ACHN (cell line): Measurements from ENCODE around the gene SRGAP3.

Experiments
- DNase-seq: peaks from one replicate; pipeline ENCODE4 v3.0.0-alpha.2; 2015
- in situ Hi-C: cut with HindIII; loops from 2 replicates; pipeline ENCODE4 v1.10.0; 2017; ENCODE audit warnings: low sequenced_read_pairs, low pct_ligation_motif_present, low pct_unique_long_range_greater_than_20kb

The SRGAP3 gene

DNA sequence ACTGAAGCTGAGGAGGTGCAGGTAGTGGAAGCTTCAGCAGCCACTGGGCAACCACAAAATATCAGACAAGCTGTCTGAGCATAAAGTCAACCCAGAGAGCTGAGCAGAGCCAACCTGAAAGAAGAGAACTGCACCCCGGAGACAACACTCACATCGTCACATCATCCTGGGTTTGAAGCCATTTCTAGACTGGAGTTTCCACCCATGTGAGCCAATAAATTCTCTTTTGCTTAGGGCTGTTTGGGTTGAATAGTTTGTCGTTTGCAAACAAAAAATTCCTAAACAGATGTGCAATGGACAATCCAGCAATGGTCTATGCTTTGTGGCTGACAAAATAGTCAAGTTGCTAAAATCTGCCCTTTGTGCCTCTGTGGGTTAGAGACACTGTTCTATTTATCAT lies 270.9 kb downstream of the SRGAP3 start:
- in situ Hi-C loops, result no loop called here
- DNase-seq, result no peak

DNA sequence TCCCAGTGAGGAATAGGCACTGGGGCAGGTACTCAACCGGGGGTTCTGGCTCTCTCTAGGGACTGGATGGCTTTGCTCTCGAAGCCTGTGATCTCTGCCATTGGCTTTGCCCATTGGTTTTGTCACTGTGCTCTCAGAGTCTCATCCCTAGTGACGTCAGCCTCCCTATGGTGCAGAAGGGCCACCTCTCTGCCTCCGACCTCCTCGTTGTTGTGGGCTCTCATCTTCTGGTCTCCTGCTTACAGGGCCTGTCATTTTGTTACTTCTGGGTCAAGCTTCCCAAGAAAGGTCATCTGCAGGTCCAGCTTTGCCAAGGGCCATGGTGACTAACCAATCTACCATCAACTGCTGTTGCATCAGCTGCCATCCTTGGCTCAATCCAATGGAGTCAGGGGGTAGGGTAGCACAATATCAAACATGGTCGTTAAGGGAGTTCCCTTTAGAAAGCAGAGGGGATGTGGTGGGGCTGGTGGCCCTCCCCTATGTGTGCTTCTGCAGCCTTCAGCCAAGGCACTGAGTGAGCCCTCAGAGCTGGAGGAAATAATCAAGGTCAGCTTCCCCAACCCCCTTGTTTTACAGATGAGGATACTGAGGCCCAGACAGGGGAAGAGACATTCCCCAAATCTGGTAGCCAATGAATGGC lies 272.8 kb downstream of the SRGAP3 start:
- in situ Hi-C loops, result no loop called here
- DNase-seq, result no peak

DNA sequence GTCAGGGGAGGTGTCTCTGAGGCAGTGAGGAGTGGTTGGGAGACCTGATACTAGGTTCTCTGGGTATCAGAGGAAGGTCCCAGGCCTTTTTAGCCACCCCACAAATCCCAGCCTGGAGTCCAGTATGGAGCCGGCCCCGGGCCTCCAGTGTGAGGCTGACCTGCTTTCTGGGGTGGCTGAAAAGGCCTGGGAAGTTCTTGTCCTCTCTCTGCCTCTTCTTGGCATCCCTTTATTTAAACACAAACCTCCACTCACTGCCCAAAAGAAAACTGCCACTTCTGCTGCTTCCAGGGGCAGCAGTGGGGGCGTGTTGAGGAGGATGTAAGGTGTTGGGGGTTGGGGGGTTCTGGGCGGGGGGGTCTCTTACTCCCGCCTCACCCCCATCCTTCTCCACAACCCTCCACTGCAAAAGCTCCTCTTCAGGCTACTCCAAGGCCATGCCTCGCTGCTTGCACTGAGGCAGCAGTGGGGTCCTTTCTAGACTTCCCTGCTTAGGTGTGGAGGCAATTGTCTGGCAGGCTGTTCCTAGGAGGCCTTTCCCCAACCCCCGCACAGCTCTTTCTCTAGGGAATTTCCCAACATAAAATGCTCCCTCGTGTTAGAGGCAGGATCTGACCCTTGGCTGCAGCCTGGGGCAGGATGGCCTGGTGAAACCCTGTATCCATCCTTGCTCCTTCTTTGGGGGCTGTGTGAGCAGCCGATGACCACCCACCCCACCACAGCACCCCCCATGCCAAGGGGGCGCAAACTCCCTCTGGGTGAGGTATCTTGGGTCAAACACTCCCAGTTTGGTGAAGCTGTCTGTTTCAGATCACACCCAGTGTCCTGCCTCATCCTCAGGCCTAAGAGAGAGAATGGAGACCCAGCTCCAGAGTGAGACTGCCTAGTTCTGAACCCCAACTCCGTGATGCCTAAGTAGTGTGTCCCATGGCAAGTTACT lies 274.1 kb downstream of the SRGAP3 start:
- in situ Hi-C loops, result no loop called here
- DNase-seq, result no peak

DNA sequence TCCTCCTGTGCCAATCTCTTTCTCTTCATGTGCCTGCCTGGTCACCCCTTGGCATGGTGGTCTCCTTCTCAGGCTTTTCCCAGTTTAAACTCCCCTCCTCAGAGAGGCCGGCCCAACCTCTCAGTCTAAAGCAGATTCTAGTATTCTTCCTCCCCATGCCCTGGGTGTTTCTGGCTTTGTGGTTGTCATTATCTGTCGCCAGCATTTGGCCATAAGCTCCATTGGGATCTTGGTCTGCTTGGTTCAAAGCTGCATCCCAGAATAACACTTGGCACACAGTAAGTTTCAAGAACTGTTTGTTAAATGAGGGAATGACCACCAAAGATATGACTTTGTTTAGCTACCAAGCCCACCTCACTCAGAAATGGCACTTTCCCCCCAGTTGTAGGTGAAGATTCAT lies 275.0 kb downstream of the SRGAP3 start:
- in situ Hi-C loops, result no loop called here
- no peak for DNase-seq

DNA sequence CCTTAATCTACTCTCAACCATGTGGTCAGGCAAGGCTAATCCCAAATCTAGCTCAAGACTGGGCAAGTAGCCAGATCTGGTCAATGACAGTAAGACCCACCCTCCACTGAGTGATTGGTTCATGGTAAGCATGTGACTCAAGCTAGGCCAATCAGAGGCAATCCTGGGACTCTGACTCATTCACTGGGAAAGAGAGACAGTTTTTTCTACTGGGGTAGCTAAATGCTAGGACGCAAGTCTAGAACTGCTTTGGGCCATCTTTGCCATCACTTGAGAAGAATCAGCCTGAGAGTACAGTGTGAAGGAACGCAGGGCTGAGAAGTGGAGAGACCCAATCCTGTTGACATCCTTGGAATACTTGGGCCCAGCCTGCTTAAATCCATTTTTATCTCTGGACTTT lies 276.8 kb downstream of the SRGAP3 start:
- in situ Hi-C loops, result no loop called here
- DNase-seq, result no peak

DNA sequence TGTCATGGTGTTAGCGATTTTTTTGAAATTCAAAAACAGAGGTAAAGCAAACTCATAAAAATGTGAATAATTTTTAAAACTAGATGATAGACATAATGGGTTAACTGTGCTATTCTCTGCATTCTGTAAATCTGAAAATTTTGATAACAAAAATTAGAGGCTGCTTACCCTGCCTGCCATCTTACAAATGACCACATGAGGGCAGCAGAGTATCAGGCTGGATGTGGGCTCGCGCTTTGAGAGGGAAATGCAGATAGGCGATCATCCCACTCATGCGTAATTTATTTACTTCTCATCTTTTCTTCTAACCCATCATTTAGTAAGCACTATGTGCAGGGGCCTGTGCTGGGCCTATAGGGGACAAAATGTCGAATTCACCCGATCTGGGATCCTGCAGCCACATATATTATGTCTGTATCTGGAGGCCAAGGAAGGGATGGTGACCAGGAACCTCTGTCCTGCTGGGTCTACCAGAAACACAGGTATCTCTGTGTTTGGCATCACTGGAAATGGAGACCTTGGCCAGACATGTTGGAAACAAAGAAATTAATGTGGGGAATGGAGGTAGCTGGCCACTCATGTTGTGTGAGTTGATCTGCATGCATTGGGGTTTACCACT lies 278.4 kb downstream of the SRGAP3 start:
- in situ Hi-C loops, result no loop called here
- DNase-seq, result peak; percentile 49

DNA sequence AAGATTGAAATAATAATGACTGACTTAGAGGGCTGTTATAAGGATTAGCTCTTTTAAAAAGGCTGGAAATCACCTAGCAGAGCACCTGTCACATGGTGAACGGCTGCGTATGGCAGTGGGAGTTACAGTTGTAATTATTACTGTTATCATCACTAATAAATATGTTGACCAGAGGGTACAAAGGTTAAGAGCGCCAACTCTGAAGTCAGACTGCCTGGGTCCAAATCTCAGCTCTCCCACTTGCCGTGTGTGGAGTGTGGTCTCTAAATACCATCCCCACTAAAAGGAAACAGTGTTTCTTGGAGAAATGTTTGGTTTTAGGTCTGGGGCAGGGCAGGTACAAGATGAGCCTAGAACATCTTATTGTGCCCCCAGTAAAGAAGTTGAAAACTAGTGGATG lies 280.2 kb downstream of the SRGAP3 start:
- in situ Hi-C loops, result no loop called here
- DNase-seq, result no peak

DNA sequence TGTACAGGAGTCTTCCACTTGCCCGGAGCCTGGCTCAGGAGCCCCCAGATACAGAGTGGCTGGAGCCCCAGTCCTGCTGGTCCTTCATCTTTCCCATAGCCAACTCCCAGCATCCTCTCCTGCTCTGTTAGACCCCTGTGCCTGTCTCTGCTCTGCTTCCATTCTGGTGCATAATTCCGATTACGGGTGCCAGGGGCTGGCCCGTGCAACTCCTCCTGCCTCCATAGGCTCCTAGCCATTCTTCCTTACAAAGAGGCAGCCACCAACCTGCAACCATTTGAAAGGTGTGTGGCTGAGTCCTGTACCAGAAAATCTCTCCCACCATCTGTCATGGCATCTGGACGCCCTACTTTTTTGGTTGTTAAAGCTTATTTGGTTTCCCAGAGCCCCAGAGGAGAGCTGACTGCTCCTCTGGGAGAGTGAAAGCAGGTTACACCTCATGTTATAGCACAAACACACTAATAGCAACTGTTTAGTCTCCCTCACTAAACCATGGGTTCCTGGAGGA lies 281.0 kb downstream of the SRGAP3 start:
- no peak for DNase-seq
- in situ Hi-C loops, result no loop called here

DNA sequence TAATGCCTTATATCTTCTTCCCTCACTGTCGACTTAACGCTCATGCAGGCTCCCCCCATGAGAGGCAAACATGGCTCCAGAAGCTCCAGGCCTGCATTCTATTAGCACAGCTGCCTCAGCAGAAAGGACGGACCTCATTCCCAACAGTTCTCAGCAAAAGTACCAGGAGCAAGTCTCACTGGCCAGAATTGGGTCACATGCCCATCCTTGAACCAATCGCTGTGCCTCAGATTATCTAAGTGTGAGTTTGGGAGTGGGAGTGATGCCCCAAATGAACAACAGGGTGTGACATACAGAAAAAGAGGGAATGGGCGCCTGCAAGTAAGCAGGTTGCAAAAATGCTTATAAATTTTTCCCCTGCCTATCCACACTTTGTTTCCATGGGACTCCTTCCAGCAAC lies 281.9 kb downstream of the SRGAP3 start:
- in situ Hi-C loops, result no loop called here
- DNase-seq, result no peak

DNA sequence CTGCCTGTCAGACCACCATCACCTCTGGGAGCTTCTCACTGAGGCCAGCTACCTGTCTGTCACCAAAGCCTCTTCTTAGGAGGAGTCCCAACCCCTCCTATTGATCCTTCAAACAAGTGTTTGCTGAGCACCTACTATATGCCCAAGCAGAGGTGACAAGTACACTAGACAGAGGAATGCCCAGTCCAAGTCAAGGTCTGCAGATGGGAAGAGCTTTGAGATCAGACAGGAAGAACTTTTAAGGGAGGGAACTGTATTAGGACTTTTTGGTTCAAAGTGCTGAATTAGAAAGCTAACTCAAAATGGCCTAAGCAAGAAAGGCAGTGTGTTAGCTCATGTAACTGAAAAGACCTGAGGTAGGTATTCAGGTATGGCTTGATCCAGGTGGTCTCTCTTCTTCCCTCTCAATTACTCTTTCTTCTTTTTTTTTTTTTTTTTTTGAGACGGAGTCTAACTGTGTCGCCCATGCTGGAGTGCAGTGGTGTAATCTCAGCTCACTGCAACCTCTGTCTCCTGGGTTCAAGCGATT lies 282.6 kb downstream of the SRGAP3 start:
- in situ Hi-C loops, result no loop called here
- DNase-seq, result no peak

DNA sequence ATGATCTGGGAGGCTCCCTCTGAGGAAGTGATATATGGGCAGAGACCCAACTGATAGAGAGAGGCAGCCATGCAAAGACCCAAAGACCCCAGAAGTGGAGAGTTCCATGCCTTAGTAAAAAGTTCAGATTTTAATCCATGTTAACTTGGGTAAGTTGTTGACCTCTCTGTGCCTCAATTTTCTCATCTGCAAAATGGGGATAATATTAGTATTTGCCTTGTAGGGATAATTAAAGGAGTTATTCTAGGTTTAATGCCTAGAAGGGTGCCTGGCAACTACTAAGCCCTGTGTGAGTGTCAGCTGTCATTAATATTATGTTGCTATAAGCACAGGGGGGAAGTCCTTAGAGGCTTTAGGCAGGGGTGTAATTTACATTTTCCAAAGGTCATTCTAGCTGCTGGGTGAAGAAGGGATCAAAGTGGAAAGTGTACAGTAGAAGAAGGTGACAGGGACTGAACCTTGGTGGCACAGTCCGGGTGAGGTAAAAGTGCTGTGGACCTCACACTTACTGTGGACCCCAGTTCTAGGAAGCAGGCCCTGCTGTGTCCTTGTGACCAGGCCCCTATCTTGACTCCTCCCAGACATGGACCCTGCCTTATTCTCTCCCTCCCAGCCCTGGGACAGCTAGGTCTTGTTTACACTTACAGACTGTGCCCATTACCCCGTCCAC lies 283.2 kb downstream of the SRGAP3 start:
- in situ Hi-C loops, result no loop called here
- no peak for DNase-seq

DNA sequence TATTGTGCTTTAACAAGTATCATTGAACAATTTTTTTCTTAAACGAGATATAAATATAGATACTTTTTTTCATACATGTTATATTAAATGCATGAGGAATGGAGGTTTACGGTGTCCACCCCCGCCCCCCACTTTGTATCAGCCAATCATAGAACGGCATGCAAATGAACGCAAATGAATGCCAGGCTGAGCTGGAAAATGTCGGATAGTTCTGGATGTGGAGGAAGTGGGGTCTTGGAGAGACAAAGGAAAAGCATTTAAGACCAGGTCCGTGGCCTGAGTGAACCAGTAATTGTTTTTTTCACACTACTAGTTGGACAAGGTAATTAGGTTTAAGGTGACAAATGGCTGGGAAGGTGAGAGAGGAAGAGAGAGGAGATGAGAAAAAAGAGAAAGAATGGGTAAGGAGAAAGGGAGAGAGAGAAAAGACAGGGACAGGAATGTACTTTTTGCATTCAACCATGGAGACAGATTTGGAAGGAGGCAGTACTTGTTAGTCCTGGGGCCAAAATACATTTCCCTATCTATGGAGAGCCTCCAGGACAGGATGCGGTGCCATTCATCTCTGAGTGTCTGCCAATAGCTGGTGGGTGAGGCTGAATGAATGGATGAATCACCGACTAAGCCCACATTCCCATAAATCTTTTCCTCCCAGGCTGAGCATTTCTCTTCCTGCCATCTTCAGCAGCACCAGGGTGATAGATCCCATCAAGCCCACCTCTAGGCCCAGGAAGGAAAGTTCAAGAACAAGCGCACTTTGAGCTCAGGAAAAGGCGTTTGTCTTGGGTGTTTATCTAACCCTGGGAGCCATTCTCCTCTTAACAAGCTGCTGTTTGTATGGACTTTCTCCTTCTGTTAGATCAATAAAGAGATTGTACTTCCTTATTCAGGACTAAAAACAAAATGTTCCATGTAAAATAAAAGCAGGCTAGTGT lies 284.7 kb downstream of the SRGAP3 start:
- in situ Hi-C loops, result no loop called here
- peak; percentile 78 for DNase-seq

DNA sequence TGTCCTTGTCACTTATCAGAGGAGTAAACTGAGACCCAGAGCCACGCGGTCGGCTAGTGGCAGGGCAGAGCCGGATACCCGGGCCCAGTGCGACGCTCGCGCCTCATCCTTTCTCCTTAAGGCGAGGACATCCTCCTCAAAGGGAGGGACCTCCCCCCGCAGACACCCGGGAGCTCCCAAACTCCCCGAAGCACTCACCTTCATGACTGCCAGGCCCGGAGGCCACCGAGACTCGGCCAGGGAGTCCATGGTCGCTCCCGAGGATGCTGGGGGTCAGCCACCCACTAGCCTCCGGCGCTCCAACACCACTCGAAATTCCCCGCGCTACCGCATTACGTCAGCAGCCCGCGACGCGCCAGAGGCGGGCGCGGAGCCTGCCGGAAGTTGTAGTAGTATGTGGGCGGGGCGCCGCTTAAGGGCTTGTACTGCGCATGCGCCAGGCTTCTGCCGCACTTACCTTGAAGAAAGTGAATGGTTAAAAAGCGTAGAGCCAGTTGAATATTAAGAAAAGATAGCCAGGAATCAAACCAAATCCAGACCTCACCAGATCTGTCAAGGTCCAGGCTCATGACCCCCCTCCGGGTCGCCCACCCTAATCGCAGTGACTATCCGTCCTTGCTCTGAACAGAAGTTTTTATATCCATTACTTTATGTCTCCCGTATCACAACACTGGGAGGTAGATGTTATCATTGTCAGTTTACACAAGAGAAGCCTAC lies 286.2 kb downstream of the SRGAP3 start, which contains the start of gene RAD18:
TSS of gene RAD18 (minus strand) at position 336 of the 717 bp plus-strand sequence. CDS start at position 249, 87 bp downstream.
- DNase-seq, result peak; percentile 91
- in situ Hi-C loops, result no loop called here

DNA sequence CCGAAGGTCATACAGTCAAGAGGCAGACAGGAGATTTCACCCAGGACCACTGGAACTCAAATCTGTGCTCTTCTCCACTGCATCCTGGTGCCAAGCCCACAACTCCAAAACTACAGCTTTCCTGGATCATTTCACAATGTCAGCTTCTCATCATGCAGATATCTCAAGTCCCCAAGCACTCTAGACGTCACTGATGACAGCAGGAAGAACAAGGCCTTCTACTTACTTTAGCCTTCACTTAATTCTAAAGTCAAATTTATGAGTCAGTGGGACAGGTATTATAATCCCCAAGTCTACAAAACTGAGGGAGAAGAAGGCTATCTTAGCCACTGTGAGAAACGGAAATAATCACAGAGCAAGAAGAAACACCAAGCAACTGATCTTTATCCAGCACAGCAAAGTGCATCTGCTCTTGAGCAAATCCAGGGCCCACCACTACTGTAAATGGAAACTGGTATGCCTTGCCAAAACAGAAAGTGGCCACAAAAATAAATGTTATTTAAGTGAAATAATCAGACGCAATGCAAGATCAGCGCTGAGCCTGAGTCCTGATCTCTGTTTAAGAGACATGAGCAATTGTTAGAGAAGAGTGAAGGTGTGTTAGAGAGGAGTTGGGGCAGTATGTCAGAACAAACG lies 287.1 kb downstream of the SRGAP3 start:
- peak; percentile 4 for DNase-seq
- in situ Hi-C loops, result no loop called here

DNA sequence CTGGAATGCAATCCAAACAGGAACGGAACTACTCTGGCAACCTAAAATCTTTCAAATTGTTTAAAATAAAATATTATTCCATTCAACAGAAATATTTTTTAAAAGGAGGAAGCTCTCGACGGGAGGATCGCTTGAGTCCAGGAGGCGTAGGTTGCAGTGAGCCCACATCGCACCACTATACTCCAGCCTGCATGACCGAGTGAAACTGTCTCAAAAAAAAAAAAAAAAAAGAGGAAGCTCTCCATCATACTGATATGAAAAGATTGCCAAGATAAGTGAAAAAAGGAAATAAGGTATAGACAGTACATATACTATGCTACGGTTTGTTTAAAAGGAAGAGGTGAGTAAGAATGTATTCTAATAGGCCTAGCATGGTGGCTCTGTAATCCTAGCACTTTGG lies 289.8 kb downstream of the SRGAP3 start:
- no peak for DNase-seq
- in situ Hi-C loops, result no loop called here

DNA sequence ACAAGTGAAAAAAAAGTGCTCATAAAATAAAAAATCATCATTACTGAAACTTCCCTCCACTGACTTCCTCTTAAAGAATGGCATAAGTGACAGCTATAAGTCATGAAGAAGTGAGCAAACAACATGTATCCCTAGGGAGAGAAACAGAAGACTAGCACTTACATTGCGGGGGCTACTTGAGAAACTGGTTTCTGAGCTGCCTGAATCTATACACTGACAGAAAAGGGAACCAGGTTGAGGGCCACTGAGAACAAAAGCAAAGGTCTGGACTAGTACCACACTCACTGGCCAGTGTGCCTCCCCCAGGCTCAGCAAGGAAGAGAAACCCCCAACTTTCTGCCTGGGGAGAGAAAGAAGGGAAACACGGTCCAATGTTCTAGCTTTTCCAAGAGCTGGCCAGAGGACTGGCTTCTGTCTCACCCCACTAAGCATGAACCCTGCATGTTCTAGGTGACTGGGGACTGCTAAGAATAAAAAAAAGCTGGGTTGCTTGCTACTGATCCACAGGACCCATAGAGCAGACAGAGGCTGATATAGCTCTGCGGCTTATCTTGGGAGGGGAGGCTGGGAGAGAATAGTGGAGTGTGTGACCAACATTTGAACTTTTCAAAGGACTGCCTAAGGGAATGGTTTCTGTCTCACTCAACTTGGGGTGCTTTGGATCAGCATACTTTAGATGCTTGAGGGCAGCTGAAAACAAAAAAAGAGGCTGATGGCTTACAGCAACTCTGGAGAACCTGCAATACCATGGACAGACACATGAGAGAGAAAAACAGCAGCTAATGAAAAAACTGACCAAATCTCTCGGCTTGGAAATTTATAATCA lies 294.3 kb downstream of the SRGAP3 start:
- DNase-seq, result no peak
- in situ Hi-C loops, result no loop called here
